ENCODE data around the gene RDH8.

DNA sequence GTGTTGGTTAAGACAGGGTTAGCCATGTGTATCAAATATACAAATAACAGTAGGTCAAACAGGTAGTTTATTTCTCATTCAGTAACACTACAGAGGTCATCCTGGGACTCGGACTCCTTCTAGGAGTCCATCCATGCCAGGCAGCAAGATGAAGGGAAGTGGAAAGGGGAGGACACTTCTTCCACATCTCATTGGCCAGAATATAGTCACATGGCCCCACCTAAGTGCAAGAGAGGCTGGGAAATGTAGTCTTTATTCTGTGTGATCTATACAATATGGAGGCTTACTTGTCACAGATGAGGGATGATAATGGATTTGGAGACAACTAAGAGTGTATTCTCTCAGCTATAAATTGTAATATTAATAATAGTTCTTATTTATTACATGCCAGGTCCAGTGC, 31.1 kb downstream of the RDH8 start:
- TF ChIP-seq CTCF (IDR thresholded peaks at IDR 0.05; ENCODE audit: control extremely low read depth in 1 of 3, insufficient read depth in 1 of 3, low read depth in 1 of 3, low read length in 3 of 3) (no peak), YY1 (IDR thresholded peaks at IDR 0.05; ENCODE audit: low read depth, low read length) (no peak), ZNF274 (IDR thresholded peaks at IDR 0.05; ENCODE audit: borderline replicate concordance, extremely low read depth, low read length) (no peak), POLR2A (IDR thresholded peaks at IDR 0.05; ENCODE audit: control extremely low read depth in 1 of 2, low read depth in 2 of 2, low read length in 2 of 2) (no peak), POLR2AphosphoS5 (IDR thresholded peaks at IDR 0.05; ENCODE audit: low read depth, low read length) (no peak), RAD21 (IDR thresholded peaks at IDR 0.05 in 1 of 2, conservative IDR thresholded peaks at IDR 0.05 in 1 of 2; ENCODE audit: low read depth in 2 of 2, low read length in 2 of 2) (no peak), EP300 (IDR thresholded peaks at IDR 0.05; ENCODE audit: borderline replicate concordance in 1 of 2, low read depth in 2 of 2, low read length in 2 of 2) (no peak), TBP (IDR thresholded peaks at IDR 0.05; ENCODE audit: low read depth, low read length) (no peak)
- TF ChIP-seq, protein P1, sequence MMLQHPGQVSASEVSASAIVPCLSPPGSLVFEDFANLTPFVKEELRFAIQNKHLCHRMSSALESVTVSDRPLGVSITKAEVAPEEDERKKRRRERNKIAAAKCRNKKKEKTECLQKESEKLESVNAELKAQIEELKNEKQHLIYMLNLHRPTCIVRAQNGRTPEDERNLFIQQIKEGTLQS (IDR thresholded peaks at IDR 0.05; ENCODE audit: insufficient read depth, low read depth, low read length): no peak
- TF ChIP-seq, protein P2, sequence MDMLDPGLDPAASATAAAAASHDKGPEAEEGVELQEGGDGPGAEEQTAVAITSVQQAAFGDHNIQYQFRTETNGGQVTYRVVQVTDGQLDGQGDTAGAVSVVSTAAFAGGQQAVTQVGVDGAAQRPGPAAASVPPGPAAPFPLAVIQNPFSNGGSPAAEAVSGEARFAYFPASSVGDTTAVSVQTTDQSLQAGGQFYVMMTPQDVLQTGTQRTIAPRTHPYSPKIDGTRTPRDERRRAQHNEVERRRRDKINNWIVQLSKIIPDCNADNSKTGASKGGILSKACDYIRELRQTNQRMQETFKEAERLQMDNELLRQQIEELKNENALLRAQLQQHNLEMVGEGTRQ (IDR thresholded peaks at IDR 0.05; ENCODE audit: low read length): no peak

All from H1 (cell line).